CD4-positive, alpha-beta T cell treated with Interleukin-15 for 1 hour (primary cell): Measurements from ENCODE around the gene KCND3.

Source experiments
- DNase-seq: peaks from one replicate; pipeline ENCODE4 v3.0.0-alpha.2; 2020

KCND3 gene

DNA sequence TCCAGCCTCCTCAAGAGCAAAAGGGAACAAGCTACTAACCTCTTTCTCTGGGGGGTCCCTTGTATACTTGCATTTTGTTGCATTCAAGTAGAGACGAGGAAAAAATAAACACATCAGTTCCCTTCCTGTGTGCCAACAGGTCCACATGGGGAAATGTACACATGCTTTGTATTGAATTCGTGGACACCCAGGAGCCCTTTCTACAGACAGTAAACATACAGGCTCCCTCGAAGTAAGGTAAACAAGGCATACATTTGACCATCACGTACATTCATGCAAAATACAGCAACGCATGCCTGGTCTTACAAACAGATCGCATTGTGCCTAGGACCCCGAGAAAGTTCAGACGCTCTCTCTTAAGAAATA lies 1.1 kb downstream of the KCND3 start:
- no peak for DNase-seq

DNA sequence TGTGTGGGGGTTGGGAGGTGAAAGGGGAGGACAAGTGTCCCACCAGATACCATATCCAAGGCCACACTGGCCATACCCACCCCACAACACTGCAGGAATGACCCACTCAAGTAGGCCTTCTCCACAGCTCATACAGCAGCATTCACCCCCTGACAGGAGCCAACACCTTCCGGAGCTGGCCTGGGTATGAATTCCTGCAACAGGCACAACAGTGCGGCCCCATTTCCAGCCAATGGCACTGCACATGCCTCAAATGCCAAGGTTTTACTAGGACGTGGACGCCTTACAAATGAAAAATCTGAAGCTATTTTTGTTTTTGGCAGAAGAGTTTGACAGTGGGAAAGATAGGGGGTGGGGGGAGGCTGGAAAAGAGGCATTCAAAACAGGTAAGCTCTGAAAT lies 2.0 kb downstream of the KCND3 start:
- no peak for DNase-seq

DNA sequence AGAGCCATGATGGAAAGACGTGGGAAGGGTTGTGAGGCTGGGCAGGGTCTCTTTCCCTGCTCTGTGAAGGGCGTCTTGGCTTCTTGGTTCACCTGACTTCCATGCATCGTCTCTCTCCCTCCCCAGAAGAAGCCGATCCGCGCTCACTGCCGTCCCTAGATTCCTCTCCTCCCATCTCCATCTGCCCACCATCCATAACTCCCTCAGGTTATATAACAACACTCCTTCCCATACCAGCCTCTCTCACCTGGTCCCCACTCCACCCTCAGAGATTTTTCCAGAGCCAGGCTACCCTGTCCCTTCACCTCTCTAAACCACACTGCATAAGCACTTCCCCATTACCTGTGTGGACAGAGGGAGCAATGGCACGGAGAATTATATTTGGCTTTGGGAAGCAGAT lies 6.0 kb downstream of the KCND3 start:
- DNase-seq: no peak

DNA sequence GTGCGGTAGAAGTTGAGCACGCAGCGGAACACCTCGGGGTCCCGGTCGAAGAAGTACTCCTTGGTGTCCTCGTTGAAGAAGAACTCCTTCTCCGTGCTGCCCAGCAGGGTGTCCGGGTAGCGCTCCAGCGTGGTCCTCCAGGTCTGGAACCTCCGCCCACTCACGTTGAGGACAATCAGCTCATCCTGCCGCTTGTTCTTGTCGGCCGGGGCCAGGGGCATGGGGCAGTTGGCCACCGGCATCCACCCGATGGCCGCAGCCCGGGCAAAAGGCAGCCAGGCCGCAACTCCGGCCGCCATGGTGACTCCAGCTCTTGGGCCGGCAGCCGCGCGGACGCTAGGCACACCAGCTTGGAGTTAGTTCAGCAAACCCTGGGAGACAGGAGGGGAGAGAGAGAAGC lies 7.0 kb downstream of the KCND3 start:
- DNase-seq: no peak

DNA sequence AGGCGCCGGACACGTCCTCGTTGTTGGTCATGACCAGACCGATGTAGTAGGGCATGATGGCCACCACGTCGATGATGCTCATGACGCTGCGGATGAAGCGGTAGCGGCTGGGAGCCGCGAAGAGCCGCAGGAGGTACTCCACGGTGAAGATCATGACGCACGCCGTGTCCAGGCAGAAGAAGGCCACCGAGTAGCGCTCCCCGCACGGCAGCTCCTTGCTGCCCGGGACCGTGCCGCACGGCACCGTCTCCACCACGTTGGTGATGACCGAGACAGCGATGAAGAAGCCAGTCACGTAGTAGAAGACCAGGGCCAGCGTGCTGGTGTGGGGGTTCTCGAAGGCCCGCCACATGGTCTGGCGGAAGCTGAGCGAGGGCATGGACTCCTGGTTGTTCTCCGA lies 7.6 kb downstream of the KCND3 start:
- DNase-seq: no peak

DNA sequence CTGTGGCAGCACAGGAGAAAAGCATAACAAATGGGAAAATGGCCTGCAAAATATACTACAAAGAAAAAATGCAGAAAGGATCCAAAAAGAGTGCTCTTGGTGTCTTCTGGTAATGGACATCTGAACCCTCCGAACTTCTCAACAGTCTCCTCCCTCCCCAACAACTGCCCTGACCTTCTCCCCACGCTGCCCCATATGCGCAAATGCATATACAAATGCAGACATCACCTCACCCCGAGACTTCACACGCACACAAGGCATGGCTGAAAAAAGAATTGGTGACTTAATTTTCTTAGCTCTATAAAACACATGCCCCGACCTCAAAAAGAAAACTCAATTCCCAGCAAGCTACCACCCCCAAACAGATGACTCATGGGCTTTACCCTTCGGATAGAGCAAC lies 8.4 kb downstream of the KCND3 start:
- no peak for DNase-seq

DNA sequence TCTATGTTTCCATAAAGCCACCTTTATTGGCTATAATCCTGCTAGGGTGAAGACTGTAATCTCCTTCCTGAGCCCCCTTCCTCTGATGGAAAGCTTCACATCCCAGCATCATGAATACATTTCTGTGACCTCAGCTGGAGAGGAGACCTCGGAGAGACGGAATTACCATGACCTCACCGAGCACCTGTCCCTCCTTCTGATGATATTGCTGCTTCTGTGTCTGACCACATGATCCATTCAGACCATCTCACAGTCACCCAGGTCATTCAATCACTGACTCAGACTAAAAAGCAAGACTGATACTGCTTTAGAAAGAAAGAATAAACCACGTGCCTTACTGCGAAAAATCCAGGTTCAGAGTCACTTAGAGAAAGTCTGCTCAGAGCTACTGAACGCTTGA lies 8.8 kb downstream of the KCND3 start:
- no peak for DNase-seq

DNA sequence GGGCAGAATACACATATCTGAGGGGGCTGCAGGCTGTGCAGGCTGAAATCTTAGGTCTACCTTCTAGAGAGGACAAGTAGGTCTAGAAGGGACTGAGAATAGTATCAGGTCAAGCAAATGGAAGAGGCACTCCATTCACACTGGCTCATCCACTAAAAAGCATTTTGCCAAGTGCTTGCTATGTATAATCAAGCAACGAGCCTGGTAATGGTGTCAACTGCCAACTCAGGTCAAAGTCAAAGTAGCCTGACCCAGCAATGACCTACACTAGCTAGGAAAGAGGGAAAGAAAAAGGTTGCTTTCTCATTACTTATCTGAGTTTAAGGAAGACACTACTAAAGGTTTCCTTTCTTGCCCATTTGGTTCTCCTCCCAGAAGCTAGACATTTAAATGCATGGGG lies 10.8 kb downstream of the KCND3 start:
- DNase-seq: no peak

DNA sequence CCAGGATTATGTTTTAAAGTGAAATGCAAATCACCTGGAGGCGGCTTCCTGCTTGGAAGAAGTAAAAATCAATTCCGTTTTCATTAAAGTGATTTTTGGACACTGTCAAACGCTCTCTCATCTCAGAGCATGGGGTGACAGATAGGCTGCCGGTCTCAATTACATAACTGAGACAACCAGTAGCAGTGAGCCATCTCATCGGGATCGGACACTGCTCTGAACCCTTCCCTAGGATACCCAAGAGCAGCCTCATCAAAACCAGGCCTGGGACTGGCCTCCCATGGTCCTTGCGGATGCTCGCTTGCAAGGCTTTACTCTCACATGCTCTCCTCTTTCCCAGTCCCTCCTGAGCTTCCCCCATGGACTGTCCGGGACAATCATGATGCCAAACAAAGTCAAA lies 12.1 kb downstream of the KCND3 start:
- no peak for DNase-seq

DNA sequence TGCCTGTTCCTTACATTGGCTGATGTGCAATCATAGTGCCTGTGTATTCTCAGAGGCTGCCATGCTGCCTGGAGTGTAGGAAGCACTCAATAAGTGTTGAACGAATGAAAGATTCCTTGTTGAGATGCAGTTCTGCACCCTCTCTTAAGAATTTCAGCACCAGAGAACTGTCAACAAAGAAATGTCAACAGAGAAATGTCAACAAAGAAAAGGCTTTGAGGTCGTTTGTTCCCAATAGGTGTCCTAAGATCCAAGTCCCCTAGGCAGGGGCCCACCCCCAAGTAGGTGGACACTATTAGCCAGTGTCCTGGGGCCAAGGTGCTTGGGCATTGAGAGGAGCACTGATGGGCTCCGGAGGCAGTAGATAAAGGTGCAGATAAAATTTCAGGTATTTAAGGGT lies 12.6 kb downstream of the KCND3 start:
- DNase-seq: no peak

DNA sequence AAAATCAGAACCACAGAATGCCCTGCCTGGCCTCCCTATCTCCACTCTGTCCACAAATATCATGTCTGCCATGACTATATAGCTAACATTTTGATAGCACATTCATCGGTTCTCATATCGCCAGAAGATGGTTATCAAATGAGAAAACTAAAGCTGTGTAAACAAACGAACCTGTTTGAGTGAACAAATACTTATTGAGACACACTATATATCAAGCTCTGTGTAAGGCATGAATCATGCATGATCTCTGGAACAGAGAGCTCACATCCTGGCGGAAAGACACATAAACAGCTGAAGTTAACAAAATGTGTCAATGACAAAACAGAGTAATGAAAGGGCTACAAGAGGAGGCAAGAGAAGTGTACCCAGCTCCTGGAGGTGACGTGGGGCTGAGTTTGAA lies 13.1 kb downstream of the KCND3 start:
- no peak for DNase-seq

DNA sequence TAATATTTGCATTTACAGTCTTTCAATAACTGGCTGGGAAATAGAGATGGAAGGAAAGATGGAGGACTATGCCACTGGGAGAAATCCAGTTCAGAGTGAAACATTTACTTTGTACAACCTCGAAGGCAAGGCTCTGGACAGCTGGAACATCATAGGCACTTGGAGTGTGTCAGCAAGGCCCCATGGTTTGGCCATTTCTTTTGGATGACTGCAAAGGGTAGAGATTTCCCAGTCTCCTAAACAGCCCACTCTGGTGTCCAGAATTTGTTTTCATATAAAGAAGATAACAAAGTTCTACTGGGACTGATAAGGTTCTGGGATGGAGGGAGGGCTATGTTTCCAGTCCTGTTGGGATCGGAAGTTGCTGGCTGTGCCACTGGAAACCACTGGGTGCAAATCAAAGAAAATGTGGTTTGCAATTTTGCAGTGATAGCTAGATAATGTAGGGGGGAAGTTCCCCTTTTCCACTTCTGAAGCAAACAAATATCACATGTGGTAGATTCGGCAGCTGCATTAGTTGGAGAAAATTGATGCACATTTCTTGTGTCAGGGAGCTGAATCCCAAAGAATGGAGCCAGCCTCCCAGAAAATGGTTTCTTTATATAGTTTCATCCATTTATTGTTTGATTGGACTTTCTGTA lies 16.2 kb downstream of the KCND3 start:
- no peak for DNase-seq

DNA sequence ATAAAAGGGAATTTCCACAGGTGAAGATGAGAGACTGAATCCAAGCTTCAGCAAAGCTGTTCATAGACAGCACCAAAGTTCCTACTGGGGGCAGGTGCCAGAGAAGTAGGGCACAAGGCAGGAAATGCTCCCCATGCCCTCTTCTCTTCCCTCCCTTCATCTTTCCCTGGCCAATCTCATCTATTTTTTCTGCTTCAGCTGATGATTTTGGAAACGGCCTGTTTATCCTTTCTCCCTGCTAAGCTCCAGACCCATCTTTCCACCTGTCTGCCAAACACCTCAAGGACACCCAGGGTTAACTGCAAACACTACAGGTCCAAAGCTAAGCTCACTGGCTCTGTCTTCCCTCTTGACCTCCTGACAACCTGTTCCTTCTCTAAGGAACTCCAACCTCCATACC lies 18.1 kb downstream of the KCND3 start:
- DNase-seq: no peak

DNA sequence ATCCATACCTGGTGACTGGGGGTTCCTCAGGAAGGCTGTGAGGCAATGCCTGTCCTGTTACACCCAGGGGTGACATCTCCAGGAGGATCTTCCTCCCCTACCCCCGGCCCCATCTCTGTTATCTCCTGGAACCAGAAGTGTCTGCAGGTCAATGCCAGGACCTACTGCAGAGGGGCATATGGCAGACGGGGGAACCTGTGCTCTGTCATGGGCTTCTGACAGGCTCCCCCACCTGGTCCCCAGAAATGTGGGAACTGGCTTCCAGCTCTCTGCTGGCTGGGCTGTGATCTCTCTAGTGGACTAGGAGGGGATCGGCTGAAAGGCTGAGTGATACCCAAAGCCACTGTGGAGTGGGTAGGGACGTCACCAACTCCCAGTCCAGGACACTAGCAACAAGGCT lies 21.0 kb downstream of the KCND3 start:
- no peak for DNase-seq

DNA sequence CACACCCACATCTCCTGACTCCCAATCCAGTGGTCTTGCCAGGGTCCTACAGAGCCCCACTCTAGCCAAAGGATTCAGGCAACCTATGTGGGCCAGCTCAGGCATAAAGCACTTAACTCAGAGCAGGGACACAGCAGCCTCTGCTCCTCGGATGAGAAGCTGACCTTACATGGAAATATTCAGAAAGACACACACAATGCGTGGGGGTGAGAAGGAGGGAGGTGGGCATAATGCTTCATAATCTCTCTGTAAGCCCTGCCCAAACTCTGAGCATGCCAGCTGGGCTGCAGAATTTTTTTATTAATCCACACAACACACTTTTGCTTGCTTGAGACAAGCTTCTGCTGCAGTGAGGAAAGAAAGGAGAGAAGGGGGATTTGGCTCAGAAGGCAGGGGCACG lies 21.6 kb downstream of the KCND3 start:
- no peak for DNase-seq

DNA sequence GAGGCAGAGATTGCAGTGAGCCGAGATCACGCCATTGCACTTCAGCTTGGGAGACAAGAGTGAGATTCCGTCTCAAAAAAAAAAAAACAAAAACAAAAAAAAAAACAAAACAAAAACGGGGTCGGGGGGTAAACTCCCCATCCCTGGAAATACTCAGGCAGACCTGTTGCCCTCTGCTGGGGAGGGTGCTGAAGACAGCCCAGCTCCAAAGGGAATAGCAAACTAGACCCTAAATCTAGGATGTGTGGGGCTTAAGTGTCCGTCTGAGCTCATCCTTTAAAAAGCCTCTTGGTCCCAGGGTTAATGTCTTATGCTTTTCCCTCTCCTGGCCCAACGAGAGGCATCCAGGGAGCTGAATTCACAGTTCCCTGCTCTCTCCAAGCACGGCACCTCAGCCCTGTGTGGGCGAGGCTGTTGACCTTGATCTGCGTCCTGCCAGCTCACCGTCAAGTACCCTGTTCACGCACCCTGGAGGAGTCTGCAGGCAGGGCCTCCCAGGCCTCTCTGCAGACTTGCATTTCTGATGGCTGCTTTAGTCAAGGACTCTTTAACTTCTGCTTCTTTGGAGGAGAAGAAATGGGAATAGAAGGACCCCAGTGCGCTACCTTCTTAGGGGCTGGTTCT lies 22.3 kb downstream of the KCND3 start:
- DNase-seq: no peak

DNA sequence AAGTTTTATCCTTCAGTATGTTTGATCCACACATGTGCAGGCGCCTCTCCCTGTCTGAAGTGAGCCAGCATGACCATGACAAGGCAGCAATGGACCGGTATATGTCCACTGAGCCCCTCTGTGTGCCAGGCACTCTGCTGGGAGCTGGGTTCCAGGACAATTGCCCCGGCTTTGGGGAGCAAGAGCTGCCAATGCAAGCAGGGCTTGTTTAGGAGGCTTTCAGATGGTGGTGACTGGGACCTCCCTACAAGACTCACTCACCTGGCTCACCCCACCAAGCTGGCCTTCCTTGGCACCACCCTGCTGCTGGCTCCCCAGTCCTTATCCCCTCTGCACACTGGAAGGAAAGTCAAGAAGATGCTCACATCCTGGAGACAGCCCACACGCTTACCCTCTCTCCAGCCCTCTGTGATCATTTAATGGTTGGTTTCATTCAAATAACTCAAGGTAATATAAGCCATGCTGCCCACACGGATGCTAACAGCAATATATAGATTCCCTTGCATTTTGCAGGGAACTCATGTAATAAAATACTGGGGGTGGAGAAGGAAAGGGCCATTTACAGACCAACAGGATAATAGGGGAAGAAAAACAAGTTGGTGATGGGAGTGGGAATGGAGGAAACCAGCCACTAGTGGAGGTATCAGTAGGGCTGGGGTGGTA lies 23.6 kb downstream of the KCND3 start:
- DNase-seq: no peak

DNA sequence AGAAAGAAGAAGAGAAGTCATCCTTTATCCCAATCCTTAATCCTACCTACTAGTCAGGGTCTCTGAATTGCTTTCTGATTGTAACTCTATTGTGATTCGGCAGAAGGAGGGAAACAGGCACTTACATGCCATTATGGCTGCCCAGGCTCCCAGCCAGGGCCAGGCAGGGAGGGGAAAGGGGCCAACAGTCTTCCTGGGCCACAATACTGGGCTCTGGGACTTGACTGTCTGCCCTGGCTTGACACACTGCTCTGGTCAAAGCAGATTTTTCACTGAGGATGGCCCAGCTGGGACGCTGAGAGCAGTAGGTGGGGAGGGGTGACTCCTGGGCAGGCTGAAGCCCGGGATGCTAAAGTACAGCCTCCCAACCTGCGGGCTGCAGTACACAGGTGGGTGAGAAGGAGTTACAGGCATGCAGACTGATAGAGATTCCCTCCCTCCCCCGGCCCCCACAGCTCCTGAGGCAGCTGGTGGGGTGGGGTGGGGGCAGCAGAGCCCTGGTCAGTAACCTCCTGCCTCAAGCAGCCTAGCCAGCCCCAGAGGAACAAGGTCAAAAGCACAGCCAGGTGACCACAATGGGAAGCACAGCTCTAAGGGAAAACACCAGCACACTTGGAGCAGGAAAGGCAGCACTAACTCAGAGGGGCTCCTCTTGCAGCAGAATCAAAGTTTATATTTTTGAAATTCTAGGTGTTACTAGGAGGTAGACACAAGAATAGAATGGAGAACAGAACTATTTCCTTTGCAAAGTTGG lies 25.3 kb downstream of the KCND3 start:
- no peak for DNase-seq

DNA sequence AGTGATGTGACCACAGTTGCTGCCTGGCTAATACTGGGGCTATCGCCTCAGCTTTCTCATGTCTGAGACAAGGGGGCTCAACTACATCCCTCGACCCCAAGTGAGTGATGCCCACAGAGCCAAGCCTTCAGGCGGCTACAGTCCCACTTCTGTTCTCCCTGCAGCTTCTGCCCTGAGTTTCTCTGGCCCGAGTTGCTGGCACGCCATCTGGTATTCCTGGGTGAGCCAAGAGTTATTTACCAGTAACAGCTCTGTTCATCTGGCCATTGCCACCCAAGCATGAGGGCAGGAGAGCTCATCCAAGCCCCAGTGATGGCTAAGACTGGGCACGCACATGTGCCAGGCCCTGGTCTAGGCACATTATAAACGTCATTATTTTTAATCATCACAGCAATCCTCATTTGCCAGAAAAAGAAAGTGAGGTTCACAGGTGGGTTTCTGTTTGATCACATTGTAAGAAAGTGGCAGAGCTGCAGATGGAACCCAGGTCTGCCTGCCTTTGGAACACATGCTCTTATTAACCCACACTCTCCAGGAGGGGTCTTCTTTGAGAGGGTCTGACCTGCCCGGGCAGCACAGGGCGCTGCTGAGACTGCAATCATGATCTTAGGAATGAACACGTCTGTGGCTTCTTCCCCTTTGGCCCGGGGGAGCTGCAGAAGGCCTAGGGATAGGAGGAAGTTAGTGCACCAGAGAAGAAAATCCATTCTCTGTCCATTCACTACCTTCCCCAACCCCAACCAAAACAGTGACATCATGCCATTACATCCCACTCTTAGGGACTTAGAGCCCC lies 27.5 kb downstream of the KCND3 start:
- no peak for DNase-seq

DNA sequence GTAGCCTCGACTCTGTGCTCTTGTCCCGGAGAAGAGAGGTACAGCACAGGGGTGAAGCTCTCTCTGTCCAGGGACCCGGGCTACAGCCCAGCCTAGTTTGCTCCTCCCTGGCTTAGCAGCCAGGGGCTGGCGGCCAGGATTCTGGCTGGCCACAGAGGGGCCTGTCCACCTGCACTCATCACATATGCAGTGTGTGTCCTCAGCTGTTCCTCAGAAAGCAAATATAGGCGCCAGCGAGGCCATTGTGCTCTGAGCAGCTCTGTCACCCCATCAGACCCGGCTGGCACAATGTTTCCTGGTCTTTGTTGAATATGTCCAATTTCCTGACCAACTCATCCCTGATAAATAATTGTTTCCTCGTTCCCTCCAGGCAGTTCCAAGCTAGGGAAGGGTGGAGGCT lies 28.5 kb downstream of the KCND3 start:
- no peak for DNase-seq

DNA sequence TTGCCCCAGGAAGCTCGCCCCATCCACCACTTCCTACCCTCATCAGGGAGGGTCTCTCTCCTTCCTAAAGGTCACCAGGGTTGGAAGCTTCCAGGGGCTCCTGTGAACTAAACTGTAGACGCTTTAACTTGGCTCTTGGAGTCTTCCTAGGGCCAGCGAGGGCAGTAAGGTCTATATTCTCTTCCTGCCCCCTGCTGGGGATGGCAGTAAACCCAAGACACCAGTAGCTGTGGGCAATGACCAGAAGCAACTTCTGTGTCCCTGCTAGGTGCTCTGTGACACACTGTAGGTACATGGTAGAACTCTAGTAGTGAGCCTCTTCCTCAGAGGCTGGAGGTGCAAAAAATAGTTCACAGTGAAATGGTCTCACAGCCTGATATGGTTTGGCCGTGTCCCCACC lies 30.0 kb downstream of the KCND3 start:
- no peak for DNase-seq

DNA sequence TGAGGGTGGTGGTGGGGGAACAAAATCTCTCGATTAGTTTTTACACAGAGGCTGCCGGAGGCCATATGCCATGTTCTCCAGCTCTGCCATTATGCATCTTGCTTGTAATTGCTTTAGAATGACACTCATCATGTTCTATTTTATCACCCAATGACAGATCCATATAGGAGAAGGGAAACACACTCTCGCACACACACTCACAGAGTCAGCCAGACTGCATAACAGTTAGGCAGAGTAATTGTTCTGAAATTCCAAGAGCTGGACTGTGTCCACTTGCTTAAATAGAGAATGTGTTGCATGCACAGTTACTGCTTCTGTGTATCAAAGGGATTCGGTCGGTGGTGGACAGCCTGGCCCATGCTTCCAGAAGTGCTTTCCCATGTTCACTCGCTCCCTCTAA lies 30.6 kb downstream of the KCND3 start:
- DNase-seq: no peak

DNA sequence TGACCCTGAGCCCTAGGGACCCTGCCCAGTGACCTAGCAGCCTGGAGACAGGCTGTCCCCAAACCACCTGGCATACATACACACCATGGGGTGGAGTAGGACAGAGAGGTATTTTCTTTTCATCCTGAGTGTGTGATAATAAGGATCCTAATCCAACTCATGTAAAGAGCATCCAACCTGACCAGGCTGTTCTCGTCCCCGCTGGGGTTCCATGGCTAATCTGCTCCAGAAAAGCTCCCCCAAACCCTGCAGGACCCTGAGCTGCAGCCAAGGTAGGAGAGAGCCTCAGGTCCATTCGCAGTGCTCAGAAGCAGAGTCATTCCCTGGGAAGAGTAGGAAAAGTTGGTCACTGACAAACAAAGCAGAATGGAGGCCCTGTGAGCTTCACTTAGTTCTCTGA lies 31.4 kb downstream of the KCND3 start:
- DNase-seq: no peak
